Transverse colon (tissue), 4 donors: Measurements from ENCODE around the gene CCDC102B.

Experiments
- POLR2A ChIP-seq: fragments of 450-650 bp; IDR thresholded peaks from one replicate; pipeline ENCODE4 v1.6.1; 2016; ENCODE audit warnings: antibody characterized with exemption, mild to moderate bottlenecking, moderate library complexity
- POLR2AphosphoS5 ChIP-seq, 3 donors: sonication (generic); formaldehyde crosslinking; IDR thresholded peaks; one replicate each; pipeline ENCODE4 v1.6.1; 2016; ENCODE audit warnings: antibody characterized with exemption in 3 of 3
- TF ChIP-seq, protein P1 (sequence below), 5 experiments: fragments of 200-600 bp in 3 of 5; fragments of 450-650 bp in 2 of 5; sonication (generic) in 3 of 5; IDR thresholded peaks; 1 replicate in 2 of 5; 2 replicates in 3 of 5; pipeline ENCODE4 v1.5.1; 2016 to 2017; ENCODE audit warnings: antibody characterized with exemption in 5 of 5, inconsistent platforms in 3 of 5, mild to moderate bottlenecking in 2 of 5, moderate library complexity in 1 of 5

DNA sequence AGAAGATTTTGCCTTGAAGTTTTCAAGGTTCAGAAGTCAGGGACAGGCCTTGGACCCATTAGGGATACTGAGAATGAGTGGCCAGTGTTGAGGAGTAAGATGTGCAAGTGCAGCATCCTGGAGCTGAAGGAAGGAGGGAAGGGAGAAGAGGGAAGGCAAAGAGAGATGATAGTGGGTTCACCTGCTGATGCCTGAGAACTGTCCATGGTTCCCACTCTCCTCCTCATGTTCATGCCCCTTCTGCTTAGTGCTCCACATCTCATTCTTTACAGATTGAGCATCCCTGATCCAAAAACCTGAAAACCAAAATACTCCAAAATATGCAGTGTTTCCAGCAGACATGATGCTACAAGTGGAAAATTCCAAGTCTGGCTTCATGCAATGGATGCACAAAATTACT is 137.8 kb downstream of the CCDC102B start:
- TF ChIP-seq, protein P1, sequence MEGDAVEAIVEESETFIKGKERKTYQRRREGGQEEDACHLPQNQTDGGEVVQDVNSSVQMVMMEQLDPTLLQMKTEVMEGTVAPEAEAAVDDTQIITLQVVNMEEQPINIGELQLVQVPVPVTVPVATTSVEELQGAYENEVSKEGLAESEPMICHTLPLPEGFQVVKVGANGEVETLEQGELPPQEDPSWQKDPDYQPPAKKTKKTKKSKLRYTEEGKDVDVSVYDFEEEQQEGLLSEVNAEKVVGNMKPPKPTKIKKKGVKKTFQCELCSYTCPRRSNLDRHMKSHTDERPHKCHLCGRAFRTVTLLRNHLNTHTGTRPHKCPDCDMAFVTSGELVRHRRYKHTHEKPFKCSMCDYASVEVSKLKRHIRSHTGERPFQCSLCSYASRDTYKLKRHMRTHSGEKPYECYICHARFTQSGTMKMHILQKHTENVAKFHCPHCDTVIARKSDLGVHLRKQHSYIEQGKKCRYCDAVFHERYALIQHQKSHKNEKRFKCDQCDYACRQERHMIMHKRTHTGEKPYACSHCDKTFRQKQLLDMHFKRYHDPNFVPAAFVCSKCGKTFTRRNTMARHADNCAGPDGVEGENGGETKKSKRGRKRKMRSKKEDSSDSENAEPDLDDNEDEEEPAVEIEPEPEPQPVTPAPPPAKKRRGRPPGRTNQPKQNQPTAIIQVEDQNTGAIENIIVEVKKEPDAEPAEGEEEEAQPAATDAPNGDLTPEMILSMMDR (IDR thresholded peaks at IDR 0.05), result no peak
- no peak for TF ChIP-seq POLR2A
- no peak for TF ChIP-seq POLR2AphosphoS5 (IDR thresholded peaks at IDR 0.05)
